AG09309 (cell line): ENCODE measurements around the gene ITGA11.

Experiments used
- DNase-seq: peaks from one replicate; pipeline ENCODE4 v3.0.0-alpha.2; 2010; ENCODE audit warnings: low read depth
- H3K4me3 ChIP-seq: 2 replicates; pipeline ENCODE4 v1.5.1; 2011; ENCODE audit warnings: mild to moderate bottlenecking, low read depth, low read length, moderate library complexity; ENCODE audit not compliant: control insufficient read depth
- TF ChIP-seq, protein P1 (sequence below): IDR thresholded peaks from 2 replicates; pipeline ENCODE4 v1.5.1; 2011; ENCODE audit warnings: mild to moderate bottlenecking, low read depth, low read length, inconsistent platforms; ENCODE audit not compliant: insufficient read depth, control insufficient read depth; ENCODE audit errors: missing control alignments

The ITGA11 gene

DNA sequence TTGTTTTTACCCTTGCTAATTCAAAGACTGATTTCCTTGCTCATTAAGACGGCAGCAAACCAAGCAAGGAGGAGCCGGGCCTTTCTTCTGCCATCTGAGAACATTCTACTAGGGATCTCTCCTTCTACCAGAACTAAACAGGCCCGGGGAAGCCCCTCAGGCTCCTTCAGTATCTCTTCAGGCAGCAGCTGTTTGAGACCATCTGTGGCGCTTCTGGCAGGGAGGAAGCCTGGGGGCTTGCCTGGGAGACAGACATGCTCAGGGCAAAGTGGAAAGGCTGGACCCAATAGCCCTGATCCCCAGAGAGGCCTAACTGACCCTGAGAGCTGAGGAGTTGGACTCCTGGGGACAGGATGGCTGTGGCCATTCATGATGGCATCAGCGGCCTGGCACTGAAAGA is 86.5 kb downstream of the ITGA11 start:
- no peak for DNase-seq
- H3K4me3 ChIP-seq: no peak overlapping the region
- TF ChIP-seq, protein P1, sequence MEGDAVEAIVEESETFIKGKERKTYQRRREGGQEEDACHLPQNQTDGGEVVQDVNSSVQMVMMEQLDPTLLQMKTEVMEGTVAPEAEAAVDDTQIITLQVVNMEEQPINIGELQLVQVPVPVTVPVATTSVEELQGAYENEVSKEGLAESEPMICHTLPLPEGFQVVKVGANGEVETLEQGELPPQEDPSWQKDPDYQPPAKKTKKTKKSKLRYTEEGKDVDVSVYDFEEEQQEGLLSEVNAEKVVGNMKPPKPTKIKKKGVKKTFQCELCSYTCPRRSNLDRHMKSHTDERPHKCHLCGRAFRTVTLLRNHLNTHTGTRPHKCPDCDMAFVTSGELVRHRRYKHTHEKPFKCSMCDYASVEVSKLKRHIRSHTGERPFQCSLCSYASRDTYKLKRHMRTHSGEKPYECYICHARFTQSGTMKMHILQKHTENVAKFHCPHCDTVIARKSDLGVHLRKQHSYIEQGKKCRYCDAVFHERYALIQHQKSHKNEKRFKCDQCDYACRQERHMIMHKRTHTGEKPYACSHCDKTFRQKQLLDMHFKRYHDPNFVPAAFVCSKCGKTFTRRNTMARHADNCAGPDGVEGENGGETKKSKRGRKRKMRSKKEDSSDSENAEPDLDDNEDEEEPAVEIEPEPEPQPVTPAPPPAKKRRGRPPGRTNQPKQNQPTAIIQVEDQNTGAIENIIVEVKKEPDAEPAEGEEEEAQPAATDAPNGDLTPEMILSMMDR: no peak

DNA sequence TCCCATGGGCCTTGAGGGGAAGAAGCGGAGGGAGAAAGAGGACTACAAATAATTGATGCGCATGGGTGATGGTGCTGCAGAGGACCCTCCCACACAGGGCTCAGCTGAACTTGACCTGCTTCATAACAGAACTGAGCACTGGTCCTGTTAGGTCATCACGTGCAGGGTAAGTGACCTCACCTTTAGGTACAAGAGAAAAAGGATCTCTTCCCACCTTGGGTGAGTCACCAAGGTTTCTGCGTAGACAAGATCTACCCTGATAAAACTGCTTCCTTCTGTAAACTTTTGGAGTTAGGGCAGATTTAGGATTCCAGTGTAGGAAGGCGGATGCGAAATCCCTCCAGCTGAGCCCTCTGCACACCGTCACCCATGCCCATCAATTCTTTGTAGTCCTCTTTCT is 87.4 kb downstream of the ITGA11 start:
- TF ChIP-seq, protein P1: no peak
- no peak for DNase-seq
- no peak overlapping the region for H3K4me3 ChIP-seq

DNA sequence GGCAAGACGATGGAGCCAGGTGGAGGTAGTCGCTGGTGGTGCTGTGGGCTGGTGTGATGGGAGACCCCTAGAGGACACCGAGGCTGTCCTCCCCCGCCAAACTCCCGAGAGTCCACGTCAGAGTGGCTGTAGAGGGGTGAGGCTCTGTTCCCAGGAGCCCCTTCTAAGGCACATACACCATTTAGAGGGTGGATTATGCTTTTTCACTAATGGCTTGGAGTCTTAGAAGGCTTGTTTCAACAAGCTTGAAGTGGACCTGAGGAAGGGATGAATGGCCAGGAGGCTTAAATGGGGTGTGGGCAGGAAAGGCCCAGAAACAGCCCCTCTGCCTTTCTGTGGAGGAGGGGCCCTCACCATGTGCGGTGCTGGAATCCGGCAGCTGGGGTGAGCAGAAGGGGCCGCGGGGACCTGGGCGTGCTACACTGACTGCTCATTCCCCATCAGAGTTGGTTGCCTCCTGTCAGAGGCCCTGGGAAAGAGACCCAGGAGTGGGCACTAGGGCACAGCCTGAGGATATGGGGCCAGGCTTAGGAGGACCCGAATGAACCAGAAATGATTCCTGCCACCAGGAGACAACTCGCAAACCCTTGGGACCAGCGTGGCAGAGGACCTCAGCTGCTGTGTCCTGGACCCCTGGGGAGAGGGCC is 88.3 kb downstream of the ITGA11 start:
- no peak overlapping the region for H3K4me3 ChIP-seq
- DNase-seq: no peak
- TF ChIP-seq, protein P1: no peak

DNA sequence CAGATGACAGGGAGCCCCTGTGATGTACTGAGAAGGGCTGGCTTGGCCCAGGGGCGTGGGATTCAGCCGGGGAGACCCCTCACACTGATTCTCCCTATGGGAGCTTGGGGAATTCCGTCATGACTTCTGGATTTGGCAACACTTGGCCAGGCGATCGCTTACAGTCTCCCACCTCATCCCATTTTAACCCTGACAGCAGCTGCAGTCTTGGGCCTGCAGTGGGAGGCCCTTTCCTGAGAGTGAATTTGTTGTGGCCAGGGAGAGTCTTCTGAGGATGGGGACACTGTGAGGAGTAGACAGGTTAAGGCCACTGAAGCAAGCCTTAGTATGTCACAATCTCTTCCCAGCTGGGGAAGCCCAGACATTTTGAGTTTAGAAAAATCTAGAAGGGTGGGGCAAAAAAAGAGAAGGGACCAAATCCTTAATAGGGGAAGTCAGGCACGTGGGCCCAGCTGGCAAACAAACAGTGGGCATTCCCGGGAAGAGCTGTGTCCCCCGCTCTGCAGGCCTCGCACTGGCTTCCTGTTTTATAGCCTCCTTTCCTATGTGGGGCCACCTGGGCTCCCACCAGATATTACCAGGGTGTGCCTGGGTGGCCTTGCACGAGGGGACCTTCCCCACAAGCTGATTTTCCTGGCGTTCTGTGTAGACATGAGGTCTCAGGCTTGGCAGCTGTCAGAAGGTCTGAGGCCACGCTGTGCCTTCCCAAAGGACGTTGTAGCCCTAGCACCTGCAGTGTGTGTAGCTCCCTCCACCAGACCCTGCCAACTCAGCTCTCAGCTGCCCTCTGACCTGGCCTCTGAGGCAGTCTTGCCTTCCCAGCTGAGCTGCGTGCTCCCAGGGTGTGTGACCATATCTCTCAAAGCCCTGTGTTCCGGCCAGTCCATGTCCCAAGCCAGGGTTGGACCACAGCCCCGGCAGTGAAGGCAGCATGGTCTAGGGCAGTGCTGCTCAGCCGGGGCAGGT is 89.9 kb downstream of the ITGA11 start:
- TF ChIP-seq, protein P1: no peak
- DNase-seq: no peak
- no peak overlapping the region for H3K4me3 ChIP-seq

DNA sequence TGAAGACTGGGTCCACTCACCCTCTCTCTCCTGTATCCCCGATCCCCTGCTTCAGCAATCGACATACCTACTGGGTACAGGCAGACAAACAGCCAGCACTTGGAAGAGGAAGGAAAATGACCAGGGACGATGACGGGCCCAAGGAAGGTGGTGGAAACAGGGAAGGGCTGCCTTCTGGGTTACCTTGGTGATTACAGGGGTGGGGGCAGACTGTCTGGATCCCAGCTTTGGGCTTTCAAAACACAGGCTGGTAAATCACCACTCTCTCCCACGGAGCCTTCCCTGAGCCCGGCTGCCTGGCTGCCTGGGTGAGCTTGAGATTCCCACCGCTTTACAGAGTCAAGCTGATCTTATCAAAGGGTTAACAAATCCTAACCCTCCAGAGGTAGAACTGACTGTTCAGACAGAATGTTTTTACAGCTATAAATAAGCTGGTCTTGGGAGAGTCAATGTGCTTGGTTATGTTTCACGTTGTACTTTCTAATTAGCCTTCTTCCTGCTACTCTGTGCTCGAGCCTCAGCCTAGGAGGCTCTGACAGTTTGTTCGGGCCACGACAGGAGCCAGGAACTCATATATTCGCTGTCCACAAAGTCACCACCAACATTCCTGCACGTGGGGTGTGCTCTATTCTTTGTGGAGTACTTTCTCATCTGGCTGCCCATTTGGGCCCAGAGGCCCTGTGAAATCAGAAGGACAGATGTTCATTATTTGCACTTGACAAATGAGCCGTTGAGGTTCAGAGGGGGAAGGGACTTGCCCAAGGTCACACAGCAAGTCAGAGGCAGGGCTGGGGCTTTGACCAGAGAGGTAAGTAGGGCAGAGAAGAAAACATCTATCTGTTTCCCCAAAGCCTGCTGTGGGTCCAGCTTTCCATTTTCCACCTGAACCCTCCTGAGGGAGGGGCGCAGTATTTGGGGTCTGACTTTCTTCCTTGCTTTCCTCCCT is 91.0 kb downstream of the ITGA11 start:
- no peak for DNase-seq
- TF ChIP-seq, protein P1: no peak
- no peak overlapping the region for H3K4me3 ChIP-seq

DNA sequence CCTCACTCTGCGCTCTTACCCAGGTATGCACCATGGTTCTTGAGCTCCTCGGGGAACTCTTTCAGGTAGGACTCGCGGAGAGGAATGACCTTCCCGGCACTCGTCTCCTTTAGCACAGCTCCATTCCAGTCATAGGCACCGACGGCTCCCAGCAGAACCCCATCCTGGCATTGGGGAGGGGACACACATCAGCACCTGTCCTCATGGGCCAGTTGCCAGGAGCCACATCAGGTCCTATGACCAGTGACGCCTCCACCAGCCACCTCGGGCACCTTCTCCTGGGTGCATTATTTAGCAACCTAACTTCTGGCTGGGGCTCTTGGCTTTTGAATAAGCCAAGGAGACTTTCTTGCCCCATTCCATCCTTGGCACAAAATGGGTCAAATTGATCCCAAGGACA is 92.5 kb downstream of the ITGA11 start:
- TF ChIP-seq, protein P1: no peak
- H3K4me3 ChIP-seq: no peak overlapping the region
- DNase-seq: no peak
